SK-N-MC (cell line): ENCODE measurements around the gene TMEFF2.

Experiments
- DNase-seq: peaks from one replicate; pipeline ENCODE4 v3.0.0-alpha.2; 2011; ENCODE audit warnings: low read depth, low spot score
- H3K27ac ChIP-seq: fragments of 200-600 bp; sonication (generic); 2 replicates; pipeline ENCODE4 v1.5.1; 2016; ENCODE audit warnings: mixed run types
- H3K36me3 ChIP-seq: fragments of 200-600 bp; sonication (generic); 2 replicates; pipeline ENCODE4 v1.6.1; 2017; ENCODE audit warnings: antibody characterized with exemption, low read length, mixed read lengths; ENCODE audit not compliant: insufficient read depth
- H3K4me3 ChIP-seq: fragments of 200-600 bp; sonication (generic); 2 replicates; pipeline ENCODE4 v1.5.1; 2016
- H3K9ac ChIP-seq: fragments of 200-600 bp; sonication (generic); 2 replicates; pipeline ENCODE4 v1.8.0; 2017; ENCODE audit warnings: mixed run types, mixed read lengths; ENCODE audit not compliant: insufficient read length
- H3K9me3 ChIP-seq: fragments of 200-600 bp; sonication (generic); 2 replicates; pipeline ENCODE4 v1.6.1; 2017; ENCODE audit warnings: low read depth, mild to moderate bottlenecking, antibody characterized with exemption, low read length, moderate library complexity, mixed read lengths
- EZH2 ChIP-seq: fragments of 200-600 bp; sonication (generic); IDR thresholded peaks from one replicate; pipeline ENCODE4 v1.6.1; 2017; ENCODE audit warnings: antibody characterized with exemption
- FOXP2 ChIP-seq: optimal IDR thresholded peaks from 2 replicates; pipeline ENCODE3; 2011; ENCODE audit warnings: mild to moderate bottlenecking, moderate library complexity; ENCODE audit not compliant: insufficient read depth; ENCODE audit errors: extremely low read length, control extremely low read depth
- POLR2AphosphoS5 ChIP-seq: IDR thresholded peaks from 2 replicates; pipeline ENCODE4 v1.6.1; 2012; ENCODE audit warnings: mild to moderate bottlenecking, low read depth, low read length, borderline replicate concordance

The TMEFF2 gene

GRCh38 chr2:192128655-192129054, 66.1 kb downstream of the TMEFF2 start:
- H3K9ac ChIP-seq = no peak overlapping the region
- no peaks in the 10 kb centered on the region for H3K9me3 ChIP-seq
- no peak for TF ChIP-seq EZH2
- TF ChIP-seq POLR2AphosphoS5 = no peak
- TF ChIP-seq FOXP2 = no peak
- H3K4me3 ChIP-seq = peak overlapping the region; percentile 3; the same call in 1 of the 2 replicates
- peak overlapping the region; percentile 15; the same call in 1 of the 2 replicates for H3K27ac ChIP-seq
- DNase-seq = no peak
- H3K36me3 ChIP-seq = no peaks in the 10 kb centered on the region

DNA sequence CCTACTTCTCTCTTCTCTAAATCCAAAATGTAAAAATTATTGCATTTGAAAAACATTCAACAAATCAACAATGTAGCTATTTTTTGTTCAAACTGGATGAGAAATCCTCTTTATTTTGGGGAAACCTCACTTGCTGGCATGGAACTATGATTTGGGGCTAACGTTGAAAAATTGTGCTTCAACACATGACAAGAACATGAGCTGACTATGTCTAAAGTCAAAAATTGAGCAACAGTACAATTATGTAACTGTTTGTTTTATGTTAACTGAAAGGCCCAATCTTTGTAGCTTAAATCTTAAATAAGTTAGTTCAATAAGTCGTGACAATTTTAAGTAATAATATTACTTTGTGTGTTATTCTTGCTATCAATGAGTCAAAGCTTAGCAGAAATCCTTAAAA, 67.3 kb downstream of the TMEFF2 start:
- Histone ChIP-seq H3K9me3 (no peaks in the 10 kb centered on the region), H3K9ac (no peak overlapping the region), H3K27ac (no peak overlapping the region), H3K36me3 (no peaks in the 10 kb centered on the region), H3K4me3 (no peak overlapping the region)
- no peak for DNase-seq
- TF ChIP-seq EZH2 = no peak
- no peak for TF ChIP-seq FOXP2
- TF ChIP-seq POLR2AphosphoS5 = no peak

GRCh38 chr2:192126912-192127311, 67.8 kb downstream of the TMEFF2 start:
- Histone ChIP-seq H3K9ac (no peak overlapping the region), H3K36me3 (no peaks in the 10 kb centered on the region), H3K9me3 (no peaks in the 10 kb centered on the region), H3K27ac (no peak overlapping the region), H3K4me3 (no peak overlapping the region)
- TF ChIP-seq FOXP2 = no peak
- TF ChIP-seq EZH2 = no peak
- no peak for TF ChIP-seq POLR2AphosphoS5
- DNase-seq = no peak

- Histone ChIP-seq H3K4me3 (no peak overlapping the region), H3K9me3 (no peaks in the 10 kb centered on the region), H3K36me3 (no peaks in the 10 kb centered on the region), H3K9ac (no peak overlapping the region), H3K27ac (no peak overlapping the region)
- DNase-seq = no peak
- TF ChIP-seq FOXP2 (no peak), EZH2 (no peak)
These were observed 68.3 kb downstream of the TMEFF2 start for GRCh38 chr2:192126426-192126825.

DNA sequence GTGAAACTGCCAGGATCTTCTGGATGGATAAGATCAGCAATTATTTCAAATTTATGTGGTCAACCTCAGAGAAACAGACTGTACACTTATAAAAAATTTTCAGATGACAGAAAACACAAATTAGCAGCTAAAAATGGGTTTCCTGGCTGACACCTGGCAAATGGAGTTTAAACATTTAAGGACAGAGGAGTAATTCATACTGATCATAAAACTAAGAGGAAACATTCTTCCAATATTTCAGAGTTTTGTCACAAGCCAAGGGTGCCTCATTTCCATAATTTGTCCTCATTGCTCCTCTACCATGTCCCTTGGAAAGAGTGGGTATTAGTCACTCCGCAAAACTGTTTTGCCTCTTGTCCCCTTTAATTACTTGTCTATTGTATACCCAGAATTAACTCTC, 70.2 kb downstream of the TMEFF2 start:
- no peak for TF ChIP-seq FOXP2
- TF ChIP-seq EZH2 = no peak
- no peak for TF ChIP-seq POLR2AphosphoS5
- H3K27ac ChIP-seq = no peak overlapping the region
- no peaks in the 10 kb centered on the region for H3K9me3 ChIP-seq
- no peak overlapping the region for H3K4me3 ChIP-seq
- H3K36me3 ChIP-seq = no peaks in the 10 kb centered on the region
- no peak overlapping the region for H3K9ac ChIP-seq
- DNase-seq = no peak

- H3K9me3 ChIP-seq = no peaks in the 10 kb centered on the region; the same call in 1 of the 2 replicates
- no peaks in the 10 kb centered on the region for H3K36me3 ChIP-seq
- no peak for DNase-seq
- TF ChIP-seq EZH2 = no peak
- TF ChIP-seq FOXP2 = no peak
- no peak for TF ChIP-seq POLR2AphosphoS5
- H3K27ac ChIP-seq = no peak overlapping the region
- H3K9ac ChIP-seq = no peak overlapping the region
- no peak overlapping the region for H3K4me3 ChIP-seq
These were observed 70.9 kb downstream of the TMEFF2 start for GRCh38 chr2:192123847-192124246.

DNA sequence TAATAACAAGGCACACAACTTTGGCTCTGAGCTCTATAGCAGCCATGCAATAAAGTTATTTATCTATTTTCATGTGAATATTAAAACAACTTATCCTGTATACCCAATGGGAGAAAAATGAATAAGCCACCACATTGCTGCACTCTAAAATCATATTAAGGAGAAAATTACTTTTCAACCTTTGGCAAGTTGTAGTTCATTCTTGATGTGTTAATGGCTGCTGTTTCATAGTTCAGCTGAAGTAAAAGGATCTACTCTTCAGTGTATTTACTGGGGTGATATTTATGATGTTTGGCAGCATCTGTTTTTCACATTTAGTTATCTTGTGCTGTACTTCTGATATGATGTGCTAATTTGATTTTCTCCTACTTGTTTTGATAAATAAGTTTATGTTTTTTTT, 71.8 kb downstream of the TMEFF2 start:
- no peak for DNase-seq
- Histone ChIP-seq H3K9me3 (no peaks in the 10 kb centered on the region; the same call in 1 of the 2 replicates), H3K4me3 (no peak overlapping the region), H3K27ac (no peak overlapping the region), H3K36me3 (0 out of 2 replicates have a peak, but pooled peaks cover 6% of the 10 kb centered on the region), H3K9ac (no peak overlapping the region)
- TF ChIP-seq EZH2 (no peak), POLR2AphosphoS5 (no peak), FOXP2 (no peak)

DNA sequence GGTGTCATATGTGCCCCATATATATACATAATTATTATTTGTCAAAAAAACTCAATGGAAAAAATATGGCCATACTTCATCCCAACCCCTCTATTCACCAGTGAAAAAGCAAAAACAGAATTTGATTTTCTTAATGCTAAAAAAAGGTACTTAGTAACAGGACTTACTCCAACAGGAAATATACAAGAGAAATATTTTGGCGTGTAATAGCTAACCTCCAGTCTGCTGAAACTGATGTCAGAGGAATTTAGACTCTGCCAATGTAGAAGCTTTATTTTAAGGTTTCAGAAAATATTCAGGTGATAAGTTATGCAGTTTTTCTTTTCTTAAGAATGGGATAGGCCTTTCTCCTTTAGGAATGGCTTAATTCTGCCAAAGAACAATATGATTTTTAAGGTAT, 72.6 kb downstream of the TMEFF2 start:
- no peak overlapping the region for H3K9ac ChIP-seq
- no peak for TF ChIP-seq POLR2AphosphoS5
- no peak for TF ChIP-seq FOXP2
- TF ChIP-seq EZH2 = no peak
- 0 out of 2 replicates have a peak, but pooled peaks cover 14% of the 10 kb centered on the region for H3K36me3 ChIP-seq
- H3K9me3 ChIP-seq = peaks cover 3% of the 10 kb centered on the region; the same call in 1 of the 2 replicates
- DNase-seq = no peak
- no peak overlapping the region for H3K4me3 ChIP-seq
- no peak overlapping the region for H3K27ac ChIP-seq

- Histone ChIP-seq H3K9ac (no peak overlapping the region), H3K36me3 (peaks cover 17% of the 10 kb centered on the region; the same call in 1 of the 2 replicates), H3K27ac (no peak overlapping the region), H3K4me3 (no peak overlapping the region), H3K9me3 (peaks cover 7% of the 10 kb centered on the region; the same call in 1 of the 2 replicates)
- TF ChIP-seq POLR2AphosphoS5 (no peak), FOXP2 (no peak), EZH2 (no peak)
- DNase-seq = no peak
These were observed 75.2 kb downstream of the TMEFF2 start for GRCh38 chr2:192119536-192119935.
